A204.1 (cell line): Measurements from ENCODE around the gene TTC34.

Experiments used
- FAIRE-seq: peaks from 2 replicates; lab custom pipeline; 2012; peaks lifted over from hg19 to GRCh38; lab: Jason Lieb, UNC

TTC34 gene

GRCh38 chr1:2604844-2605508 is 196.5 kb downstream of the TTC34 start:
- no peak for FAIRE-seq

- no peak for FAIRE-seq
These were observed 197.2 kb downstream of the TTC34 start for GRCh38 chr1:2604156-2604843.

- FAIRE-seq: no peak
These were observed 197.9 kb downstream of the TTC34 start for GRCh38 chr1:2603521-2604155.

GRCh38 chr1:2602866-2603520 is 198.5 kb downstream of the TTC34 start:
- no peak for FAIRE-seq

GRCh38 chr1:2602311-2602835 is 199.1 kb downstream of the TTC34 start:
- no peak for FAIRE-seq

GRCh38 chr1:2601721-2602303 is 199.7 kb downstream of the TTC34 start:
- no peak for FAIRE-seq

- no peak for FAIRE-seq
These were observed 203.1 kb downstream of the TTC34 start for GRCh38 chr1:2598329-2598931.

- no peak for FAIRE-seq
These were observed 203.8 kb downstream of the TTC34 start for GRCh38 chr1:2597441-2598328.

GRCh38 chr1:2596530-2597333 is 204.8 kb downstream of the TTC34 start:
- FAIRE-seq: no peak

GRCh38 chr1:2595812-2596529 is 205.5 kb downstream of the TTC34 start:
- no peak for FAIRE-seq

- no peak for FAIRE-seq
These were observed 206.2 kb downstream of the TTC34 start for GRCh38 chr1:2595261-2595811.

GRCh38 chr1:2594641-2595131 is 206.8 kb downstream of the TTC34 start:
- FAIRE-seq: no peak

- no peak for FAIRE-seq
These were observed 207.4 kb downstream of the TTC34 start for GRCh38 chr1:2594001-2594640.

- no peak for FAIRE-seq
These were observed 208.1 kb downstream of the TTC34 start for GRCh38 chr1:2593251-2593878.

- no peak for FAIRE-seq
These were observed 208.8 kb downstream of the TTC34 start for GRCh38 chr1:2592672-2593071.

GRCh38 chr1:2591581-2592261 is 209.8 kb downstream of the TTC34 start:
- FAIRE-seq: no peak

GRCh38 chr1:2591233-2591580 is 210.3 kb downstream of the TTC34 start:
- FAIRE-seq: no peak
